K562 (cell line): ENCODE data around the gene NPFF. TPM values are rescaled to one million over a fixed set of nuclear protein-coding genes. Genes with fewer than 3 reads are reported as not detected.

Source experiments
- ATAC-seq: fragments of 200-7000 bp; cut with Tn5 transposase; 3 replicates; pipeline ENCODE4 v1.9.1; 2020; ENCODE audit warnings: moderate library complexity
- BruUV-seq: library from RNA; stranded (reverse); fragments of 400-500 nt; replicated peaks from 2 replicates; lab custom pipeline; 2021; lab: Mats Ljungman, UMichigan
- CTCF ChIA-PET: fragments of 300-600 bp; formaldehyde crosslinking; extraction: SDS; loops from one replicate; lab custom pipeline; 2021; ENCODE audit warnings: low intra/inter-chr PET ratio; lab: Yijun Ruan, JAX
- POLR2A ChIA-PET: fragments of 300-600, 350-650 bp; sonication (Branson Sonifier 250); formaldehyde crosslinking; extraction: SDS; loops from one replicate; lab custom pipeline; 2021; ENCODE audit warnings: antibody characterized with exemption, inconsistent platforms; lab: Yijun Ruan, JAX
- DNase-seq, 4 experiments: peaks; one replicate each; pipeline versions ENCODE4 v3.0.0 to v3.0.0-alpha.2; 2011 to 2018; ENCODE audit warnings: low spot score in 3 of 4, mixed read lengths in 3 of 4; ENCODE audit errors: extremely low read depth in 1 of 4
- FAIRE-seq: peaks from 2 replicates; lab custom pipeline; 2011; peaks lifted over from hg19 to GRCh38; lab: Jason Lieb, UNC
- H2AFZ ChIP-seq: 2 replicates; pipeline ENCODE4 v1.6.0; 2011; ENCODE audit warnings: low read depth, low read length, control low read depth, inconsistent platforms
- H3K27ac ChIP-seq: fragments of 200-600 bp; 3 replicates; pipeline ENCODE4 v1.8.0; 2011; ENCODE audit warnings: low read depth, mild to moderate bottlenecking, control low read depth, inconsistent platforms, low read length, moderate library complexity, mixed read lengths; ENCODE audit errors: extremely low read depth
- H3K27me3 ChIP-seq, 2 experiments: fragments of 300-600 bp in 1 of 2; 2 replicates in 1 of 2; 3 replicates in 1 of 2; pipeline versions ENCODE4 v1.6.0 to v1.8.0; 2011; ENCODE audit warnings: inconsistent platforms in 2 of 2, low read length in 2 of 2, mild to moderate bottlenecking in 1 of 2, mixed read lengths in 1 of 2, moderate library complexity in 1 of 2; ENCODE audit not compliant: control insufficient read depth in 2 of 2, insufficient read depth in 2 of 2
- H3K36me3 ChIP-seq: fragments of 300-600 bp; 3 replicates; pipeline ENCODE4 v1.8.0; 2011; ENCODE audit warnings: mild to moderate bottlenecking, low read length, inconsistent platforms; ENCODE audit not compliant: control insufficient read depth, insufficient read depth
- H3K4me1 ChIP-seq, 2 experiments: fragments of 200-600 bp in 1 of 2; replicated peaks in 1 of 2; 2 replicates in 1 of 2; 3 replicates in 1 of 2; pipeline versions ENCODE4 v1.5.1 to v1.8.0; 2011; ENCODE audit warnings: inconsistent platforms in 2 of 2, low read length in 2 of 2, mild to moderate bottlenecking in 1 of 2, mixed read lengths in 1 of 2, moderate library complexity in 1 of 2; ENCODE audit not compliant: control insufficient read depth in 2 of 2, insufficient read depth in 2 of 2
- H3K4me2 ChIP-seq: 2 replicates; pipeline ENCODE4 v1.6.1; 2011; ENCODE audit warnings: low read length, control low read depth, inconsistent platforms, mixed read lengths; ENCODE audit not compliant: insufficient read depth
- H3K4me3 ChIP-seq: fragments of 200-600 bp; sonication (generic), shearing (Covaris generic); 2 replicates; pipeline ENCODE4 v1.5.1; 2016; ENCODE audit warnings: control low read depth, inconsistent platforms
- H3K79me2 ChIP-seq: fragments of 200-600 bp; 3 replicates; pipeline ENCODE4 v1.8.0; 2011; ENCODE audit warnings: low read length, inconsistent platforms; ENCODE audit not compliant: control insufficient read depth, insufficient read depth
- H3K9ac ChIP-seq, 2 experiments: 2 replicates each; pipeline versions ENCODE4 v1.6.0 to v1.6.1; 2011; ENCODE audit warnings: low read depth in 2 of 2, low read length in 2 of 2, control low read depth in 1 of 2, inconsistent platforms in 1 of 2, mild to moderate bottlenecking in 1 of 2, mixed read lengths in 1 of 2; ENCODE audit not compliant: insufficient read depth in 1 of 2
- H3K9me1 ChIP-seq: one replicate; pipeline ENCODE4 v1.6.0; 2011; ENCODE audit warnings: inconsistent platforms, mild to moderate bottlenecking, low read length, moderate library complexity; ENCODE audit not compliant: control insufficient read depth, insufficient read depth
- H3K9me3 ChIP-seq: replicated peaks from 2 replicates; pipeline ENCODE4 v1.5.1; 2011; ENCODE audit warnings: low read depth, low read length, inconsistent platforms; ENCODE audit not compliant: control insufficient read depth, insufficient read depth
- H4K20me1 ChIP-seq: replicated peaks from 2 replicates; pipeline ENCODE4 v1.6.1; 2011; ENCODE audit warnings: low read length, inconsistent platforms, mixed read lengths; ENCODE audit not compliant: control insufficient read depth, insufficient read depth
- CEBPB ChIP-seq: fragments of 450-650 bp; IDR thresholded peaks from 2 replicates; pipeline ENCODE4 v1.6.1; 2016; ENCODE audit warnings: missing genetic modification characterization, missing compliant biosample characterization
- CEBPG ChIP-seq, 3 experiments: fragments of 200-800 bp in 1 of 3; sonication (Bioruptor generic) in 1 of 3; sonication (generic) in 1 of 3; formaldehyde crosslinking in 1 of 3; IDR thresholded peaks in 2 of 3; conservative IDR thresholded peaks in 1 of 3; 2 replicates each; pipeline versions ENCODE4 v1.6.1 to v1.8.0; 2016 to 2022; ENCODE audit warnings: missing compliant biosample characterization in 2 of 3, missing genetic modification characterization in 2 of 3, mild to moderate bottlenecking in 1 of 3, missing genetic modification reagents in 1 of 3
- E2F3 ChIP-seq: fragments of 250-450 bp; sonication (Bioruptor Pico); IDR thresholded peaks from 2 replicates; pipeline ENCODE4 v1.4.0; 2020; ENCODE audit warnings: mild to moderate bottlenecking
- GABPA ChIP-seq: fragments of 200-800 bp; sonication (Bioruptor generic); conservative IDR thresholded peaks from 2 replicates; pipeline ENCODE4 v1.6.1; 2016; ENCODE audit warnings: low read depth, missing genetic modification characterization, missing compliant biosample characterization
- MEF2D ChIP-seq: conservative IDR thresholded peaks from 2 replicates; pipeline ENCODE4 v1.6.1; 2016; ENCODE audit warnings: low read depth, missing genetic modification characterization, missing compliant biosample characterization
- WGBS: fragments of 100-300 bp; shearing (Covaris generic); methylation state at CpG from one replicate; pipeline ENCODE4 v1.1.6; 2016; ENCODE audit warnings: low coverage, mixed read lengths; ENCODE audit not compliant: insufficient coverage; ENCODE audit errors: missing lambda C conversion rate; 5-methylcytosine and 5-hydroxymethylcytosine counted together
- in situ Hi-C: fragments of 300-500 bp; cut with MboI; formaldehyde crosslinking; loops from 4 replicates; pipeline ENCODE4 v1.15.0; 2018; ENCODE audit warnings: inconsistent platforms, mixed read lengths
- intact Hi-C: fragments of 100-400 bp; cut with micrococcal nuclease; formaldehyde crosslinking; loops from 2 replicates; pipeline ENCODE4 v1.14.2; 2022
- polyA plus RNA-seq, 8 experiments: library from polyadenylated mRNA; depleted of rRNA in 4 of 8; stranded (reverse) in 5 of 8; unstranded in 3 of 8; fragments of >200 nt; fragmentation: Nextera tagmentation in 2 of 8; fragmentation: Illumina TruSeq in 1 of 8; extraction: Ambion mirVana in 2 of 8; extraction: Trizol in 1 of 8; gene quantifications; 2 replicates each; pipeline versions ENCODE4 v1.2.1 to v1.2.3, GENCODE V29; 2011 to 2014; ENCODE audit warnings: inconsistent platforms in 1 of 8, missing spikeins in 1 of 8
- total RNA-seq, 7 experiments: library from RNA; depleted of rRNA in 6 of 7; stranded (reverse); fragments of >200 nt in 6 of 7; fragmentation: Illumina TruSeq in 2 of 7; extraction: Trizol in 2 of 7; gene quantifications; 2 replicates each; pipeline versions ENCODE4 v1.2.1 to v1.2.3, GENCODE V29; 2011 to 2021; ENCODE audit warnings: low replicate concordance in 1 of 7

NPFF gene
- total and polyA plus RNA-seq, 9 of the 15 experiments (the other 6 are each of a cell fraction or from before 2014, with no cell fraction given), result 0.15 to 1.2 (median 0.55) TPM; not detected in 6

DNA sequence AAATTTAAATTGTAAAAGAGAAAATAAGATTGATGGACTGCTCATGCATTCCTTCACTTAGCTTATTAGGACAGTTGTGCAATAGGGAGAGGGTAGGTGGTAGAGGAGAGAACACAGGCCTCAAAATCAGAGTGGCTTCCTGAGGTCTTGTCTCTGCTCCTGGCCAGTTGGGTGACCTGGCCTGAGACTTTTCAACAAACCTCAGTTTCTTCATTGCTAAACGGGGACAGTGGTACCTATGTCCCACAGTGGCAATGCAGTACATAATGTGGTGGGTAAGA lies 10.6 kb downstream of the NPFF start:
- BruUV-seq, result no TSS peak
- FAIRE-seq (no peak), ATAC-seq (no peak), DNase-seq (no peak)
- Histone ChIP-seq H3K4me1 (peaks cover 42 to 55% of the 10 kb centered on the region in 2 experiments; a peak in 4 of 5 replicates), H3K27ac (no peak overlapping the region), H3K36me3 (no peaks in the 10 kb centered on the region), H3K9me1 (no peaks in the 10 kb centered on the region), H3K9ac (no peak overlapping the region; a peak in 1 of 4 replicates), H4K20me1 (no peaks in the 10 kb centered on the region), H3K4me2 (peak overlapping the region; percentile 28; the same call in 1 of the 2 replicates), H2AFZ (peak overlapping the region; percentile 41; the same call in 1 of the 2 replicates), H3K4me3 (no peak overlapping the region), H3K9me3 (no peaks in the 10 kb centered on the region), H3K27me3 (no peaks in the 10 kb centered on the region), H3K79me2 (peaks cover 12% of the 10 kb centered on the region)
- intact Hi-C loops (no loop called here), in situ Hi-C loops (no loop called here)
- POLR2A ChIA-PET, result interaction anchor here (0.6 to 1.2 kb wide), 3 partner anchors 9 to 42 kb away, joined by 3 to 7 read pairs (median 4); no protein-coding TSS in a partner anchor
- TF ChIP-seq CEBPB (tag) (peak; percentile 69), MEF2D (tag) (no peak), CEBPG (CRISPR knock-in tag; IDR thresholded peaks at IDR 0.05) (no peak), CEBPG (tag; conservative IDR thresholded peaks at IDR 0.05 in 1 of 2, IDR thresholded peaks at IDR 0.05 in 1 of 2) (peak in 1 of 2 experiments; percentile 36; a peak in 1 of 4 replicates), E2F3 (CRISPR knock-in tag) (no peak), GABPA (tag) (0 out of 2 replicates have a peak, but pooled peaks have one; percentile 11)
- CTCF ChIA-PET, result no interaction called here
- 0% methylated on average over 1 of the region's 1 CpG for WGBS
